OCI-LY1 (cell line): ENCODE data around the gene OXER1.

Experiments
- CTCF ChIP-seq: fragments of 200-600 bp; sonication (generic), shearing (Covaris generic); IDR thresholded peaks from 2 replicates; pipeline ENCODE4 v1.5.1; 2017; ENCODE audit warnings: mild to moderate bottlenecking, antibody characterized with exemption, low read length, moderate library complexity, mixed read lengths
- EZH2 ChIP-seq: fragments of 200-600 bp; sonication (generic), shearing (Covaris generic); IDR thresholded peaks from 2 replicates; pipeline ENCODE4 v1.8.0; 2017; ENCODE audit warnings: borderline replicate concordance, mixed run types, mild to moderate bottlenecking, antibody characterized with exemption, low read length, moderate library complexity, mixed read lengths

DNA sequence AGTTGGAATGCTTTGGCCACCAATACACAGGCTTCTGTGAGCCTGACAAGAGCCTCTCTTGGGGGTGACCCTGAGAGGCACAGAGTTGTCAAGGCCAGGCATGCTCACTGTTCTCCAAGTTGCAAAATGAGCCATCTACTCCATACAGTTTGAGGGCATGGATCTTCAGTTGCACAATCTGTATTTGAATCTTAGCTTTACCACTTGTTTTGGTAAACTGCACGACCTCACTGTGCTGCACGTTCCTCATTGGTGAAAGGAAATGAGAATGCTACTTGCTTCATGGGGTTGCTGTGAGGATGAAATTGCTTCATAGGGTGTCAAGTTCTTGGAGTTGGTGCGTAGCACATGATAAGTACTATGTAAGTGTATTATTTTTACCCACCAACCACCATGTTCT, 40.4 kb upstream of the OXER1 start:
- TF ChIP-seq CTCF (no peak), EZH2 (no peak)
